Sigmoid colon (tissue), 7 donors: ENCODE results near the gene RPS6KA1. TPM values are rescaled to one million over a fixed set of nuclear protein-coding genes. Genes with fewer than 3 reads are reported as not detected.

Experiments used
- DNase-seq: peaks from one replicate; pipeline ENCODE4 v3.0.0-alpha.2; 2019
- H3K27ac ChIP-seq, 4 donors: fragments of 200-600 bp; sonication (generic); one replicate each; pipeline ENCODE4 v1.5.1; 2016 to 2019; ENCODE audit warnings: mild to moderate bottlenecking in 1 of 4
- H3K27me3 ChIP-seq, 3 donors: fragments of 200-600 bp; sonication (generic); one replicate each; pipeline ENCODE4 v1.5.1; 2019; ENCODE audit warnings: mild to moderate bottlenecking in 1 of 3
- H3K36me3 ChIP-seq, 4 donors: fragments of 200-600 bp; sonication (generic); one replicate each; pipeline ENCODE4 v1.5.1; 2016 to 2019
- H3K4me1 ChIP-seq, 4 donors: fragments of 200-600 bp; sonication (generic); one replicate each; pipeline ENCODE4 v1.5.1; 2017 to 2019
- H3K4me3 ChIP-seq, 4 donors: fragments of 200-600 bp; sonication (generic); one replicate each; pipeline ENCODE4 v1.5.1; 2017 to 2019; ENCODE audit warnings: mild to moderate bottlenecking in 2 of 4, moderate library complexity in 1 of 4
- H3K9me3 ChIP-seq, 4 donors: fragments of 200-600 bp in 3 of 4; sonication (generic) in 3 of 4; one replicate each; pipeline versions ENCODE4 v1.5.1 to v1.6.1; 2013 to 2019
- CTCF ChIP-seq, 4 experiments: fragments of 450-650 bp in 3 of 4; fragments of 200-600 bp in 1 of 4; IDR thresholded peaks; one replicate each; pipeline ENCODE4 v1.5.1; 2016 to 2019; ENCODE audit warnings: antibody characterized with exemption in 4 of 4, mild to moderate bottlenecking in 3 of 4, moderate library complexity in 2 of 4
- EP300 ChIP-seq, 4 donors: sonication (generic); formaldehyde crosslinking; IDR thresholded peaks; one replicate each; pipeline ENCODE4 v1.6.1; 2017; ENCODE audit warnings: antibody characterized with exemption in 4 of 4
- POLR2A ChIP-seq, 2 donors: fragments of 450-650 bp; IDR thresholded peaks; one replicate each; pipeline ENCODE4 v1.6.1; 2016; ENCODE audit warnings: antibody characterized with exemption in 2 of 2, mild to moderate bottlenecking in 2 of 2, moderate library complexity in 2 of 2
- POLR2AphosphoS5 ChIP-seq, 4 donors: sonication (generic); formaldehyde crosslinking; IDR thresholded peaks; one replicate each; pipeline ENCODE4 v1.6.1; 2017; ENCODE audit warnings: antibody characterized with exemption in 4 of 4
- WGBS, 2 donors: extraction: QIAGEN DNeasy Blood & Tissue Kit; methylation state at CpG; one replicate each; pipeline ENCODE4 v1.1.7; 2013; 5-methylcytosine and 5-hydroxymethylcytosine counted together
- intact Hi-C: fragments of 100-400 bp; cut with DNase I; formaldehyde crosslinking; loops from one replicate; pipeline ENCODE4 v1.15.1; 2023
- polyA plus RNA-seq, 3 donors: library from polyadenylated mRNA; stranded (reverse); fragments of 200-250 nt; gene quantifications; one replicate each; pipeline ENCODE4 v1.2.3, GENCODE V29; 2013
- total RNA-seq, 4 donors: library from RNA; depleted of rRNA; stranded (reverse); fragments of >200 nt; gene quantifications; one replicate each; pipeline ENCODE4 v1.1.0, GENCODE V29; 2016
- donor health status: healthy with polysubstance abuse.
- donor health status: Bipolar disorder and iron deficiency.
- donor health status: healthy.

The RPS6KA1 gene
- total RNA-seq, result 10 to 100 TPM in 1 of 4 donors, 1 to 10 TPM in 3; 2.5 to 11.5 (median 6.8) TPM
- 100 to 1,000 TPM in 1 of 3 donors, 10 to 100 TPM in 2; 91.3 to 116 (median 91.5) TPM for polyA plus RNA-seq

DNA sequence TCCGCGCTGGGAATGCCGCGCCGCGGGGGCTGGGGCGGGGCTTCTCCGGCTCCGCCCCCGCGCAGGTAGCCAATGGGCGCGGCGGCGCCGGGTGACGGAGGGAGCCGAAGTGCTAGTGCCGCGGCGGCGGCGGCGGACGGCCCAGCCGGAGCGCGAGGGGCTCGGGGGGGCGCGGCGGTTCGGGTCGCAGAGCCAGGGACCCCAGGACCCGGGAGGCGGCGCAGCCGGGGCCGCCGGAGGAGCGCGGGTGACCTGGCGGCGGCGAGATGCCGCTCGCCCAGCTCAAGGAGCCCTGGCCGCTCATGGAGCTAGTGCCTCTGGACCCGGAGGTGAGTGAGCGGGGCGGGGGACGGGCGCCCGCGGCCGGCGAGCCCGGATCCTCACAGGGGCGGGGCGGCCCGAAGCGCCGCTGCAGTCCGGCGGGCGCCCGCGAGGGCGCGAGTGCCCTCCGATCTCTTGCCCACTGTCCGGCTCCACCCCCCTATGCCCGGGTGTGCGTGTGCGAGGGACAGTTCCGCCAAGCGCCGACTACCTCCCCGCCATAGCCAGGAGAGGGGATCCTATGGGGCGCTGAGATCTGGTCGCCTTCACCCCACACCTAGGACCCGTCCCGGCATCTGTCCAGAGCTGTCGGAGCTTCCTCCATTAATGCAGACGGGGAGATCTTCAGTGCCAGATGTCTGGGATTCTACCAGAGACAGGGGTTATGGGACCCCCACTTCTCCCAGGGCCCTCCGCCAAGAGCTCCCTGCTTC, at the start of gene RPS6KA1:
Gene RPS6KA1 (plus strand): TSS at position 107 of the 755 bp plus-strand sequence. CDS start 160 bp downstream, at position 267.
- WGBS, 2 donors, result 1% methylated on average over 86 of the region's 86 CpGs
- H3K27me3 ChIP-seq, result peaks cover 0 to 17% (median 0%) of the 10 kb centered on the region in 3 donors

GRCh38 chr1:26482921-26483320, 46.6 kb upstream of the RPS6KA1 start:
- TF ChIP-seq POLR2AphosphoS5 (IDR thresholded peaks at IDR 0.05) (no peak), CTCF (IDR thresholded peaks at IDR 0.05) (no peak)
- no peak overlapping the region for H3K27ac ChIP-seq
- intact Hi-C loops, result no loop called here

More for the DNA sequence above, at the start of gene RPS6KA1:
- peak within 1 kb of the TSS; percentile 30 to 77 (median 65) for H3K4me3 ChIP-seq
- H3K4me1 ChIP-seq, result peaks cover 0 to 6% (median 5%) of the 10 kb centered on the region in 4 donors
- intact Hi-C loops, result loop anchor here (1.0 kb wide), 1 partner anchor 29 kb away; no protein-coding TSS in a partner anchor
- no peaks in the 10 kb centered on the region for H3K36me3 ChIP-seq
- TF ChIP-seq POLR2A (IDR thresholded peaks at IDR 0.05), result no peak
- TF ChIP-seq POLR2AphosphoS5 (IDR thresholded peaks at IDR 0.05), result no peak
- no peak for TF ChIP-seq CTCF (IDR thresholded peaks at IDR 0.05)
- no peaks in the 10 kb centered on the region for H3K9me3 ChIP-seq
- peak within 1 kb of the TSS; percentile 32 to 60 (median 48) for H3K27ac ChIP-seq
- no peak for DNase-seq

DNA sequence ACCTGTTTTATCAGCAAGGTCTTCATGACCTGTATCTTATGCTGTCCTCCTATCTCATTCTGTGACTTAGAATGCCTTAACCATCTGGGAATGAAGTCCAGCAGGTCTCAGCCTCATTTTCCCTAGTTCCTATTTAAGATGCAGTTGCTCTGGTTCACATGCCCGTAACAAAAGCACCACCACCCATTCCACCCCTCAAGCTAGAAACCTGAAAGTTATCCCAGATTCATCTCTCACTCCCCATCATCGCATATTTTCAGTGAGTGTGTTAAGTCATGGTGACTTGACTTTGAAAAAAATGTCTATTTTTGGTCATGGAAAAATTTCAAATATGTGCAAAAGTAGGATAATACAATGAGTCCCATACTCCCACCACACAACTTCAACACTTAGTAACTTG, 45.6 kb upstream of the RPS6KA1 start:
- H3K27ac ChIP-seq, result no peak overlapping the region
- H3K4me1 ChIP-seq, result no peaks in the 10 kb centered on the region
- 88 to 90% methylated on average over 2 of the region's 2 CpGs for WGBS, 2 donors
- no peaks in the 10 kb centered on the region for H3K27me3 ChIP-seq
- intact Hi-C loops, result no loop called here
- H3K9me3 ChIP-seq, result no peaks in the 10 kb centered on the region
- no peak overlapping the region for H3K4me3 ChIP-seq
- peaks cover 0 to 15% (median 3%) of the 10 kb centered on the region in 4 donors for H3K36me3 ChIP-seq
- TF ChIP-seq CTCF (IDR thresholded peaks at IDR 0.05) (no peak), POLR2AphosphoS5 (IDR thresholded peaks at IDR 0.05) (no peak), EP300 (IDR thresholded peaks at IDR 0.05) (no peak), POLR2A (IDR thresholded peaks at IDR 0.05) (no peak)
- no peak for DNase-seq

More at GRCh38 chr1:26482921-26483320, 46.6 kb upstream of the RPS6KA1 start:
- Histone ChIP-seq H3K27me3 (no peaks in the 10 kb centered on the region), H3K36me3 (peaks cover 0 to 21% (median 3%) of the 10 kb centered on the region in 4 donors), H3K4me3 (no peak overlapping the region), H3K4me1 (no peaks in the 10 kb centered on the region), H3K9me3 (no peaks in the 10 kb centered on the region)
- 88 to 94% methylated on average over 2 of the region's 2 CpGs for WGBS, 2 donors
- DNase-seq, result no peak

DNA sequence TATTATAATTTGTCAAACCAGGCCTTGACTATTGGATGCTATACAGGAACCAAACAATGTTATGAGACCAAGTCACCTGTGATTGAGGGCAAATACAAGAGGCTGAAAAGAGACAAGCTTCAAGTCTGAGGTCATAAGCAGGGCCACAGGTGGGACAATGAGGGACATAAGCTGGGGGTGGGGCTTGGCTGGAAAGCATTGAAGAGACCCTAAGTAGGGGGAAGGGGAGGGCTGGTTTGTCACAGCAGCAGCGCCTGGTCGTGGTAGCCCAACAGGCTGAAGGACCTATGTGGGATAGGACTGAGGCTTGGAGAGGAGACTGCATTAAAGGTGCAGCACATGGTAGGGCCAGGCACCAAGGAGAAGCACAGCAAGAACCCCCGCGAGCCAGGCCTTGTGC, 39.4 kb upstream of the RPS6KA1 start:
- Histone ChIP-seq H3K4me3 (no peak overlapping the region), H3K27me3 (no peaks in the 10 kb centered on the region), H3K36me3 (no peaks in the 10 kb centered on the region), H3K9me3 (no peaks in the 10 kb centered on the region), H3K4me1 (no peaks in the 10 kb centered on the region), H3K27ac (no peak overlapping the region)
- DNase-seq, result no peak
- no peak for TF ChIP-seq CTCF (IDR thresholded peaks at IDR 0.05)
- no peak for TF ChIP-seq EP300 (IDR thresholded peaks at IDR 0.05)
- no peak for TF ChIP-seq POLR2AphosphoS5 (IDR thresholded peaks at IDR 0.05)
- intact Hi-C loops, result no loop called here
- 94% methylated on average over 4 of the region's 4 CpGs for WGBS, 2 donors
